SK-N-SH (cell line): ENCODE data around the gene ZNF319. TPM values are rescaled to one million over a fixed set of nuclear protein-coding genes. Genes with fewer than 3 reads are reported as not detected.

Source experiments
- CTCF ChIA-PET: fragments of 300-600, 350-600 bp; formaldehyde crosslinking; extraction: SDS; loops from one replicate; lab custom pipeline; 2021; lab: Yijun Ruan, JAX
- POLR2A ChIA-PET: fragments of 350-600 bp; sonication (Branson Sonifier 250); formaldehyde crosslinking; extraction: SDS; loops from one replicate; lab custom pipeline; 2020; ENCODE audit warnings: antibody characterized with exemption, inconsistent platforms; lab: Yijun Ruan, JAX
- DNase-seq: peaks from one replicate; pipeline ENCODE4 v3.0.0; 2012
- H2AFZ ChIP-seq: fragments of 200-600 bp; sonication (generic); 2 replicates; pipeline ENCODE4 v1.8.1; 2016; ENCODE audit warnings: antibody characterized with exemption, mild to moderate bottlenecking, low read depth
- H3F3A ChIP-seq: fragments of 200-600 bp; sonication (generic); replicated peaks from 2 replicates; pipeline ENCODE3; 2016; ENCODE audit warnings: antibody characterized with exemption, mild to moderate bottlenecking; ENCODE audit not compliant: insufficient read depth
- H3K27ac ChIP-seq, 2 experiments: fragments of 200-500 bp in 1 of 2; fragments of 200-600 bp in 1 of 2; sonication (Bioruptor generic) in 1 of 2; sonication (generic), shearing (Covaris generic) in 1 of 2; 2 replicates each; pipeline versions ENCODE4 v1.5.1 to v1.6.1; 2014 to 2016; ENCODE audit warnings: low read depth in 2 of 2, inconsistent platforms in 1 of 2, low read length in 1 of 2, mild to moderate bottlenecking in 1 of 2, mixed read lengths in 1 of 2
- H3K27me3 ChIP-seq: fragments of 200-600 bp; sonication (generic), shearing (Covaris generic); 2 replicates; pipeline ENCODE4 v1.6.1; 2016; ENCODE audit warnings: mixed run types; ENCODE audit not compliant: insufficient read depth
- H3K36me3 ChIP-seq, 2 experiments: fragments of 200-500 bp in 1 of 2; fragments of 200-600 bp in 1 of 2; sonication (Bioruptor generic) in 1 of 2; sonication (generic) in 1 of 2; replicated peaks in 1 of 2; 2 replicates each; pipeline versions ENCODE3 to v1.5.1; 2014 to 2016; ENCODE audit warnings: low read length in 1 of 2, mild to moderate bottlenecking in 1 of 2; ENCODE audit not compliant: insufficient read depth in 2 of 2, control insufficient read depth in 1 of 2
- H3K4me1 ChIP-seq, 2 experiments: fragments of 200-500 bp in 1 of 2; fragments of 200-600 bp in 1 of 2; sonication (Bioruptor generic) in 1 of 2; sonication (generic), shearing (Covaris generic) in 1 of 2; 2 replicates each; pipeline versions ENCODE4 v1.5.1 to v1.6.1; 2014 to 2016; ENCODE audit warnings: low read depth in 1 of 2, low read length in 1 of 2, mixed run types in 1 of 2; ENCODE audit not compliant: insufficient read depth in 2 of 2, control insufficient read depth in 1 of 2
- H3K4me2 ChIP-seq: fragments of 200-600 bp; sonication (generic), shearing (Covaris generic); 2 replicates; pipeline ENCODE4 v1.6.1; 2017; ENCODE audit warnings: mixed run types
- H3K4me3 ChIP-seq, 2 experiments: fragments of 200-500 bp in 1 of 2; fragments of 200-600 bp in 1 of 2; sonication (Bioruptor generic) in 1 of 2; sonication (generic), shearing (Covaris generic) in 1 of 2; 2 replicates each; pipeline versions ENCODE4 v1.5.1 to v1.8.1; 2014 to 2016; ENCODE audit warnings: low read depth in 2 of 2, inconsistent platforms in 1 of 2, low read length in 1 of 2, mild to moderate bottlenecking in 1 of 2, mixed read lengths in 1 of 2, moderate library complexity in 1 of 2
- H3K79me2 ChIP-seq: fragments of 200-600 bp; sonication (generic); 2 replicates; pipeline ENCODE4 v1.8.1; 2017; ENCODE audit warnings: mild to moderate bottlenecking; ENCODE audit not compliant: insufficient read depth
- H3K9ac ChIP-seq: fragments of 200-600 bp; sonication (generic); 2 replicates; pipeline ENCODE4 v1.6.1; 2017; ENCODE audit warnings: mixed run types
- H3K9me2 ChIP-seq: fragments of 200-600 bp; sonication (generic); 2 replicates; pipeline ENCODE4 v1.6.1; 2017; ENCODE audit warnings: mixed run types
- H3K9me3 ChIP-seq: fragments of 200-600 bp; sonication (generic); 2 replicates; pipeline ENCODE4 v1.6.1; 2017; ENCODE audit warnings: mixed run types, mild to moderate bottlenecking, moderate library complexity
- H4K20me1 ChIP-seq: fragments of 200-600 bp; sonication (generic); 2 replicates; pipeline ENCODE4 v1.6.1; 2017; ENCODE audit warnings: mild to moderate bottlenecking, mixed run types; ENCODE audit not compliant: insufficient read depth
- FOSL2 ChIP-seq: IDR thresholded peaks from 2 replicates; pipeline ENCODE4 v1.4.0; 2012; ENCODE audit warnings: low read depth, mild to moderate bottlenecking, moderate library complexity, borderline replicate concordance
- FOXJ3 ChIP-seq: sonication (generic); formaldehyde crosslinking; IDR thresholded peaks from 2 replicates; pipeline ENCODE4 v1.5.1; 2020; ENCODE audit warnings: mild to moderate bottlenecking, missing genetic modification reagents
- RAD21 ChIP-seq: IDR thresholded peaks from 2 replicates; pipeline ENCODE4 v1.6.1; 2012; ENCODE audit warnings: mild to moderate bottlenecking, low read length
- RCOR1 ChIP-seq: fragments of 150-350 bp; IDR thresholded peaks from 2 replicates; pipeline ENCODE4 v1.6.1; 2017; ENCODE audit warnings: antibody characterized with exemption, low read length
- SIN3A ChIP-seq: IDR thresholded peaks from 2 replicates; pipeline ENCODE4 v1.6.1; 2012; ENCODE audit warnings: low read depth, mild to moderate bottlenecking, low read length, moderate library complexity, borderline replicate concordance
- TCF12 ChIP-seq: IDR thresholded peaks from 2 replicates; pipeline ENCODE4 v1.4.0; 2012
- WGBS: methylation state at CpG from one replicate; pipeline ENCODE4 v1.1.6; 2017; ENCODE audit warnings: low lambda C conversion rate; 5-methylcytosine and 5-hydroxymethylcytosine counted together
- polyA plus RNA-seq, 3 experiments: library from polyadenylated mRNA; depleted of rRNA; stranded (reverse); fragments of >200 nt; gene quantifications; 2 replicates each; pipeline ENCODE4 v1.2.3, GENCODE V29; 2012
- TF ChIP-seq, protein P1 (sequence below): fragments of 200-600 bp; sonication (generic); IDR thresholded peaks from 2 replicates; pipeline ENCODE4 v1.6.1; 2017; ENCODE audit warnings: antibody characterized with exemption, mild to moderate bottlenecking, moderate library complexity
- TF ChIP-seq, protein P2 (sequence below): IDR thresholded peaks from 2 replicates; pipeline ENCODE4 v1.6.1; 2012; ENCODE audit warnings: mild to moderate bottlenecking, low read depth, low read length, moderate library complexity
- TF ChIP-seq, protein P3 (sequence below): IDR thresholded peaks from 2 replicates; pipeline ENCODE4 v1.4.0; 2012; ENCODE audit warnings: low read depth

The ZNF319 gene
- polyA plus RNA-seq, 1 of the 3 experiments (the other 2 are of a cell fraction) = 7.6 TPM

DNA sequence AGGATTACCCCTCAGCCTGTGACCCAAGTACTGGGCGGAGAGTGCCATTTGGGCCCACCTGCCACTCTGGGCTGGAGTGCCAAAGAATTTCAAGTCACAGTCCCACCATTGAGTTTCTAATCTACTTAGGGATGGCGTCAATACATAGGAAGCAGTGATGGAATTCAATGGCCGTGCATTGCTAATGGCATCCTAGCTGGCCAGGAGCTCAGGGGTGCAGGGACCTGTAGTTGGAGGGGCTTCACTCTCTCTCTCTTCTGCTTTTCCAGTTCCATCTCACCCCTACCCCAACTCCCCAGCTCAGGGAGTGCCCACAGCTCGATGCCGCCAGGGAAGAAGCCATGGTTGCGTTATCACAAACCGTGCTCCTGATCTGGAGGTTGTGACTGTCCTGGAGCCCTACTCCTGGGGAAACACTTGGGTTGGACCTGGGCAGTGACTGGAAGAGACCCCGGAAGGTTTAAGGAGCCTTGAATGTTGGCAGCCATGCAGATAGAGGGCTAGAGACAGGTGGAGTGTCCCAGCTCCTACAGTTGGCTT lies 27.5 kb upstream of the ZNF319 start:
- Histone ChIP-seq H3K27me3 (peaks cover 13% of the 10 kb centered on the region), H3K9me3 (no peaks in the 10 kb centered on the region), H3K9ac (no peak overlapping the region), H3K9me2 (no peaks in the 10 kb centered on the region), H3K27ac (no peak overlapping the region), H3K79me2 (no peaks in the 10 kb centered on the region), H3K36me3 (no peaks in the 10 kb centered on the region), H3F3A (no peaks in the 10 kb centered on the region), H3K4me3 (no peak overlapping the region), H2AFZ (no peak overlapping the region), H4K20me1 (no peaks in the 10 kb centered on the region)
- WGBS = 97% methylated on average over 7 of the region's 8 CpGs
- CTCF ChIA-PET = interaction anchor here (0.9 to 7.4 kb wide), 6 partner anchors 11 to 100 kb away, joined by 3 to 91 read pairs (median 4); partner anchors contain the start of gene CFAP20
- no peak for DNase-seq
- no peak for TF ChIP-seq SIN3A
- TF ChIP-seq FOSL2 = no peak
- TF ChIP-seq RAD21 = no peak
- TF ChIP-seq FOXJ3 (CRISPR knock-in tag) = no peak
- TF ChIP-seq, protein P1, sequence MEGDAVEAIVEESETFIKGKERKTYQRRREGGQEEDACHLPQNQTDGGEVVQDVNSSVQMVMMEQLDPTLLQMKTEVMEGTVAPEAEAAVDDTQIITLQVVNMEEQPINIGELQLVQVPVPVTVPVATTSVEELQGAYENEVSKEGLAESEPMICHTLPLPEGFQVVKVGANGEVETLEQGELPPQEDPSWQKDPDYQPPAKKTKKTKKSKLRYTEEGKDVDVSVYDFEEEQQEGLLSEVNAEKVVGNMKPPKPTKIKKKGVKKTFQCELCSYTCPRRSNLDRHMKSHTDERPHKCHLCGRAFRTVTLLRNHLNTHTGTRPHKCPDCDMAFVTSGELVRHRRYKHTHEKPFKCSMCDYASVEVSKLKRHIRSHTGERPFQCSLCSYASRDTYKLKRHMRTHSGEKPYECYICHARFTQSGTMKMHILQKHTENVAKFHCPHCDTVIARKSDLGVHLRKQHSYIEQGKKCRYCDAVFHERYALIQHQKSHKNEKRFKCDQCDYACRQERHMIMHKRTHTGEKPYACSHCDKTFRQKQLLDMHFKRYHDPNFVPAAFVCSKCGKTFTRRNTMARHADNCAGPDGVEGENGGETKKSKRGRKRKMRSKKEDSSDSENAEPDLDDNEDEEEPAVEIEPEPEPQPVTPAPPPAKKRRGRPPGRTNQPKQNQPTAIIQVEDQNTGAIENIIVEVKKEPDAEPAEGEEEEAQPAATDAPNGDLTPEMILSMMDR = no peak
- TF ChIP-seq RCOR1 = no peak
- TF ChIP-seq, protein P2, sequence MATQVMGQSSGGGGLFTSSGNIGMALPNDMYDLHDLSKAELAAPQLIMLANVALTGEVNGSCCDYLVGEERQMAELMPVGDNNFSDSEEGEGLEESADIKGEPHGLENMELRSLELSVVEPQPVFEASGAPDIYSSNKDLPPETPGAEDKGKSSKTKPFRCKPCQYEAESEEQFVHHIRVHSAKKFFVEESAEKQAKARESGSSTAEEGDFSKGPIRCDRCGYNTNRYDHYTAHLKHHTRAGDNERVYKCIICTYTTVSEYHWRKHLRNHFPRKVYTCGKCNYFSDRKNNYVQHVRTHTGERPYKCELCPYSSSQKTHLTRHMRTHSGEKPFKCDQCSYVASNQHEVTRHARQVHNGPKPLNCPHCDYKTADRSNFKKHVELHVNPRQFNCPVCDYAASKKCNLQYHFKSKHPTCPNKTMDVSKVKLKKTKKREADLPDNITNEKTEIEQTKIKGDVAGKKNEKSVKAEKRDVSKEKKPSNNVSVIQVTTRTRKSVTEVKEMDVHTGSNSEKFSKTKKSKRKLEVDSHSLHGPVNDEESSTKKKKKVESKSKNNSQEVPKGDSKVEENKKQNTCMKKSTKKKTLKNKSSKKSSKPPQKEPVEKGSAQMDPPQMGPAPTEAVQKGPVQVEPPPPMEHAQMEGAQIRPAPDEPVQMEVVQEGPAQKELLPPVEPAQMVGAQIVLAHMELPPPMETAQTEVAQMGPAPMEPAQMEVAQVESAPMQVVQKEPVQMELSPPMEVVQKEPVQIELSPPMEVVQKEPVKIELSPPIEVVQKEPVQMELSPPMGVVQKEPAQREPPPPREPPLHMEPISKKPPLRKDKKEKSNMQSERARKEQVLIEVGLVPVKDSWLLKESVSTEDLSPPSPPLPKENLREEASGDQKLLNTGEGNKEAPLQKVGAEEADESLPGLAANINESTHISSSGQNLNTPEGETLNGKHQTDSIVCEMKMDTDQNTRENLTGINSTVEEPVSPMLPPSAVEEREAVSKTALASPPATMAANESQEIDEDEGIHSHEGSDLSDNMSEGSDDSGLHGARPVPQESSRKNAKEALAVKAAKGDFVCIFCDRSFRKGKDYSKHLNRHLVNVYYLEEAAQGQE = no peak
- TF ChIP-seq, protein P3, sequence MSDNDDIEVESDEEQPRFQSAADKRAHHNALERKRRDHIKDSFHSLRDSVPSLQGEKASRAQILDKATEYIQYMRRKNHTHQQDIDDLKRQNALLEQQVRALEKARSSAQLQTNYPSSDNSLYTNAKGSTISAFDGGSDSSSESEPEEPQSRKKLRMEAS = no peak
- no peak for TF ChIP-seq TCF12
- TF ChIP-seq, all 33 proteins: peak for 0
- Histone ChIP-seq H3K4me2 (no peak overlapping the region), H3K4me1 (peaks cover 3 to 57% of the 10 kb centered on the region in 2 experiments; a peak in 3 of 4 replicates)
- POLR2A ChIA-PET = interaction anchor here (2.9 kb wide), 1 partner anchor 93 kb away, joined by 24 read pairs; no protein-coding TSS in a partner anchor
